ENCODE data around the gene KCNJ14.
A peak's percentile ranks its signal among the peaks of the same experiment; 100 is the strongest.

The KCNJ14 gene

GRCh38 chr19:48417421-48417820 is 38.0 kb upstream of the KCNJ14 start:
- Histone ChIP-seq H3K27me3 (peaks cover 0 to 41% of the 10 kb centered on the region in 2 donors), H3K4me3 (no peak overlapping the region), H3K27ac (no peak overlapping the region), H3K4me1 (peaks cover 0 to 16% (median 6%) of the 10 kb centered on the region in 4 donors), H3K9me3 (no peaks in the 10 kb centered on the region), H3K36me3 (no peaks in the 10 kb centered on the region)
- TF ChIP-seq, protein P1, sequence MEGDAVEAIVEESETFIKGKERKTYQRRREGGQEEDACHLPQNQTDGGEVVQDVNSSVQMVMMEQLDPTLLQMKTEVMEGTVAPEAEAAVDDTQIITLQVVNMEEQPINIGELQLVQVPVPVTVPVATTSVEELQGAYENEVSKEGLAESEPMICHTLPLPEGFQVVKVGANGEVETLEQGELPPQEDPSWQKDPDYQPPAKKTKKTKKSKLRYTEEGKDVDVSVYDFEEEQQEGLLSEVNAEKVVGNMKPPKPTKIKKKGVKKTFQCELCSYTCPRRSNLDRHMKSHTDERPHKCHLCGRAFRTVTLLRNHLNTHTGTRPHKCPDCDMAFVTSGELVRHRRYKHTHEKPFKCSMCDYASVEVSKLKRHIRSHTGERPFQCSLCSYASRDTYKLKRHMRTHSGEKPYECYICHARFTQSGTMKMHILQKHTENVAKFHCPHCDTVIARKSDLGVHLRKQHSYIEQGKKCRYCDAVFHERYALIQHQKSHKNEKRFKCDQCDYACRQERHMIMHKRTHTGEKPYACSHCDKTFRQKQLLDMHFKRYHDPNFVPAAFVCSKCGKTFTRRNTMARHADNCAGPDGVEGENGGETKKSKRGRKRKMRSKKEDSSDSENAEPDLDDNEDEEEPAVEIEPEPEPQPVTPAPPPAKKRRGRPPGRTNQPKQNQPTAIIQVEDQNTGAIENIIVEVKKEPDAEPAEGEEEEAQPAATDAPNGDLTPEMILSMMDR (IDR thresholded peaks at IDR 0.05), result no peak
- DNase-seq, result no peak
- intact Hi-C loops (cut with DNase I; ENCODE audit: low total_unique reads), result no loop called here

DNA sequence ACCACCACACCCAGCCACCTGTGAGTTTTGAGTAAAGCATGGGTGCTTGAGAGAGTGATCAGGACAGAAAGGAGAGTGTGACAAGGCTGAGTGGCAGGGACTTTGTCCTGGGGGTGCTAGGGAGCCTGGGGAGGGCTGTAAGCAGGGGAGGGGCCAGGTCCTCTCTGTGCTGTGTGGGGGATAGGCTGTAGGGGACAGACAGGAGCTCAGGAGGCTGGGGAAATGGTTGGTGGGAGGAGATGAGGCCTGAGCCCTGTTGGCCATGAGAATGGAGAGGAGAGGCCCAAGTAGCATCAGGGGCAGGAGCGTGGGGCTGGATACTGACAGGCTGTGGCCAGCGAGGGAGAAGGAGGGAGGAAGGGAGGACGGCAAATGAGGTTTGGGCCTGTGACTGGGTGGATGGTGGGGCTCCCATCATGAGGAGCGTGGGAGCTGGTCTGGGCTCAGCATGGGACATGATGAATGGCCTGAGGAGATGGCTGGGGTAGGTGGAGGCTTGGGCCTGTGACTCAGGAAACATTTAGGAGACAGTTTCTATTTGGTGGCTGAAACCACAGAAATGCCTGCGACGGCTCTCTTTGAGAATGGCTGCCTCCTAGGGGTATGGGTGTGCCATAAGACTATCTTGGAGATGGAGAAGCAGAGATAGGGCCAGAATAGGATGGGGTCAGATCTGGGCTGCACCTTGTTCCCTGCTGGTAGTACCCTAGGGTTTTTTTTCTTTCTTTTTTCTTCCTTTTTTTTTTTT is 36.9 kb upstream of the KCNJ14 start:
- Histone ChIP-seq H3K36me3 (no peaks in the 10 kb centered on the region), H3K4me1 (peaks cover 0 to 16% (median 6%) of the 10 kb centered on the region in 4 donors), H3K4me3 (no peak overlapping the region), H3K27ac (no peak overlapping the region), H3K9me3 (no peaks in the 10 kb centered on the region), H3K27me3 (peaks cover 0 to 41% of the 10 kb centered on the region in 2 donors)
- intact Hi-C loops (cut with DNase I; ENCODE audit: low total_unique reads), result no loop called here
- DNase-seq, result no peak
- TF ChIP-seq, protein P1 (IDR thresholded peaks at IDR 0.05), result no peak

DNA sequence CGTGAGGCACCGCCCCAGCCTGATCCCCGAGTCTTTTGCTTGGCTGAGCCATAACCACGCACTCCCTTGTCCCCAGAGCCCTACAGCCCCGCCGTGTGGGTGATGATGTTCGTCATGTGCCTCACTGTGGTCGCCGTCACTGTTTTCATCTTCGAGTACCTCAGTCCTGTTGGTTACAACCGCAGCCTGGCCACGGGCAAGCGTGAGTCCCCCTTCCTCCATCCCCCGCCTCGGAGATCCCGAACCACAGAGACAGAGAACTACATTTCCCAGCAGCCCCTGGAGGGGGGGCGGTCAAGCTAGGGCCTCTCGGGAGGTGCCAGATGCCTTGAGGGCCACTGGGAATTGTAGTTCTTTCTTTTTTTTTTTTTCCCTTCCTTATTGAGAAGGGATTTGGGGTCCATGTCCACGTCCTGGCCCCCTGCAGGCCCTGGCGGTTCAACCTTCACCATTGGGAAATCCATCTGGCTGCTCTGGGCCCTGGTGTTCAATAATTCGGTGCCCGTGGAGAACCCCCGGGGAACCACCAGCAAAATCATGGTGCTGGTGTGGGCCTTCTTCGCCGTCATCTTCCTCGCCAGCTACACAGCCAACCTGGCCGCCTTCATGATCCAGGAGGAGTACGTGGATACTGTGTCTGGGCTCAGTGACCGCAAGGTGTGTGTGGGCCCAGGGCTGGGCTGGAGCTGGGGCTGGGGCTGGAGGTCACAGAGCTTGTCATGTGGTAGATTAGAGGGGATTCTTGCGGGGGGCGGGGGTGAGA is 36.0 kb upstream of the KCNJ14 start:
- DNase-seq, result peak in 1 of 2 donors; percentile 47
- Histone ChIP-seq H3K27me3 (peaks cover 0 to 33% of the 10 kb centered on the region in 2 donors), H3K36me3 (no peaks in the 10 kb centered on the region), H3K9me3 (no peaks in the 10 kb centered on the region), H3K4me3 (no peak overlapping the region), H3K4me1 (peaks cover 0 to 11% (median 6%) of the 10 kb centered on the region in 4 donors), H3K27ac (no peak overlapping the region)
- TF ChIP-seq, protein P1 (IDR thresholded peaks at IDR 0.05), result no peak
- intact Hi-C loops (cut with DNase I; ENCODE audit: low total_unique reads), result no loop called here

- no peaks in the 10 kb centered on the region for H3K36me3 ChIP-seq
- H3K4me1 ChIP-seq, result no peaks in the 10 kb centered on the region
- no peak overlapping the region for H3K27ac ChIP-seq
- intact Hi-C loops (cut with DNase I; ENCODE audit: low total_unique reads), result no loop called here
- H3K27me3 ChIP-seq, result peaks cover 0 to 12% of the 10 kb centered on the region in 2 donors
- H3K4me3 ChIP-seq, result no peak overlapping the region
- no peak for DNase-seq
- TF ChIP-seq, protein P1 (IDR thresholded peaks at IDR 0.05), result no peak
- no peaks in the 10 kb centered on the region for H3K9me3 ChIP-seq
Observed at GRCh38 chr19:48421548-48421947, 33.8 kb upstream of the KCNJ14 start.

- no peak for DNase-seq
- no peak overlapping the region for H3K27ac ChIP-seq
Observed at GRCh38 chr19:48424694-48425219, 30.6 kb upstream of the KCNJ14 start.

More at GRCh38 chr19:48424694-48425219, 30.6 kb upstream of the KCNJ14 start:
- H3K9me3 ChIP-seq, result no peaks in the 10 kb centered on the region
- TF ChIP-seq, protein P1 (IDR thresholded peaks at IDR 0.05), result no peak
- intact Hi-C loops (cut with DNase I; ENCODE audit: low total_unique reads), result no loop called here
- no peaks in the 10 kb centered on the region for H3K36me3 ChIP-seq
- no peaks in the 10 kb centered on the region for H3K4me1 ChIP-seq
- H3K4me3 ChIP-seq, result no peak overlapping the region
- no peaks in the 10 kb centered on the region for H3K27me3 ChIP-seq

All from tibial artery (tissue), 4 donors.